ENCODE data around the gene C1QTNF3.

Gene C1QTNF3

GRCh38 chr5:34020726-34021125, 22.3 kb downstream of the C1QTNF3 start:
- no peak for TF ChIP-seq CTCF (IDR thresholded peaks at IDR 0.05; ENCODE audit: control extremely low read depth, extremely low read depth, low read depth, missing control alignments)
- CTCF ChIA-PET = interaction anchor here (1.4 to 1.6 kb wide), 4 partner anchors 10 to 50 kb away, joined by 3 to 5 read pairs (median 4); partner anchors contain the start of gene AMACR
- no peak for DNase-seq (ENCODE audit: extremely low spot score)
- POLR2A ChIA-PET = no interaction called here

DNA sequence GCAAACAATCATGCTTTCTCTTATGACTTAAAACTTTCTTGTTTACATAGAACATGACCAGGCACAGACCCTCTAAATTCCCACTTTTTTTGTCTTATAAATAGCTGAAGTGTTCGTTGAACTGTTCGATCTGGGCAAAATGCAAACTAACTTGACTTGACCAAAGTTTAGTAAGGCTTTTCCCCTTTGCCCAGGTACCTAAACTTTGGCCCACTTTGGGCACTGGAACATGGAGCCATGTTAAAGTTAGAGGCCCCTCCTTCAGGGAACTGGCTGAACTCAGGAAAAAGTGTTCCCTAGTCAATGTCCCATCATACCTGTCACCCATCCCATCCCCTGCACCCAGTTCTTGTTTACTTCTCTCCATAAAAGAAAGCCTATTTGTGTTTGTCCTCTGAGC, 25.8 kb downstream of the C1QTNF3 start:
- TF ChIP-seq CTCF (IDR thresholded peaks at IDR 0.05; ENCODE audit: control extremely low read depth, extremely low read depth, low read depth, missing control alignments) = no peak
- POLR2A ChIA-PET = no interaction called here
- no peak for DNase-seq (ENCODE audit: extremely low spot score)
- CTCF ChIA-PET = interaction anchor here (1.3 to 1.4 kb wide), 3 partner anchors 11 to 125 kb away, joined by 3 to 4 read pairs (median 3); partner anchors contain the start of gene ADAMTS12

GRCh38 chr5:34016750-34017149, 26.3 kb downstream of the C1QTNF3 start:
- CTCF ChIA-PET = interaction anchor here (0.6 to 1.4 kb wide), 3 partner anchors 12 to 125 kb away, joined by 3 read pairs; partner anchors contain the start of gene ADAMTS12

DNA sequence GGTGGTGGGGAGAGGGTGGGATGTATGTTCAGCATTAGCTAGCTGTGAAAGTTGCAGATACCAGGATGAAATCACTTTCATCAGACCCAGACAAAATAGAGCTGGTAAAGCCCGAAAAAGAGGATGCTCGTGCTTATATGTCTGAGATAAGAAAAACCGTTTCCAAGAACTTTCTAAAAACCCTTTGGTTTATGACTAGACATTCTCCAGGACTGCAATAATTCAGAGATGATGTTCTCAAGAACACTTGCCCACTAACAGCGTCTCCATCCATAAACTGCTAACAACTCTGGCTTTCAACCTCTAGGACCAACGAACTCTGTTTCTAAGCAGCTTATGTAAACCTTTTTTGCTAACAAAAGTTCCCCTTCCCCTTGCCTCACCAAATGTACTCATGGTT, 26.8 kb downstream of the C1QTNF3 start:
- TF ChIP-seq CTCF (IDR thresholded peaks at IDR 0.05; ENCODE audit: control extremely low read depth, extremely low read depth, low read depth, missing control alignments) = no peak
- POLR2A ChIA-PET = no interaction called here
- CTCF ChIA-PET = interaction anchor here (0.6 to 1.4 kb wide), 4 partner anchors 12 to 124 kb away, joined by 3 read pairs; partner anchors contain the start of gene ADAMTS12
- no peak for DNase-seq (ENCODE audit: extremely low spot score)

More at GRCh38 chr5:34016750-34017149, 26.3 kb downstream of the C1QTNF3 start:
- TF ChIP-seq CTCF (IDR thresholded peaks at IDR 0.05; ENCODE audit: control extremely low read depth, extremely low read depth, low read depth, missing control alignments) = no peak
- POLR2A ChIA-PET = no interaction called here
- DNase-seq (ENCODE audit: extremely low spot score) = no peak

DNA sequence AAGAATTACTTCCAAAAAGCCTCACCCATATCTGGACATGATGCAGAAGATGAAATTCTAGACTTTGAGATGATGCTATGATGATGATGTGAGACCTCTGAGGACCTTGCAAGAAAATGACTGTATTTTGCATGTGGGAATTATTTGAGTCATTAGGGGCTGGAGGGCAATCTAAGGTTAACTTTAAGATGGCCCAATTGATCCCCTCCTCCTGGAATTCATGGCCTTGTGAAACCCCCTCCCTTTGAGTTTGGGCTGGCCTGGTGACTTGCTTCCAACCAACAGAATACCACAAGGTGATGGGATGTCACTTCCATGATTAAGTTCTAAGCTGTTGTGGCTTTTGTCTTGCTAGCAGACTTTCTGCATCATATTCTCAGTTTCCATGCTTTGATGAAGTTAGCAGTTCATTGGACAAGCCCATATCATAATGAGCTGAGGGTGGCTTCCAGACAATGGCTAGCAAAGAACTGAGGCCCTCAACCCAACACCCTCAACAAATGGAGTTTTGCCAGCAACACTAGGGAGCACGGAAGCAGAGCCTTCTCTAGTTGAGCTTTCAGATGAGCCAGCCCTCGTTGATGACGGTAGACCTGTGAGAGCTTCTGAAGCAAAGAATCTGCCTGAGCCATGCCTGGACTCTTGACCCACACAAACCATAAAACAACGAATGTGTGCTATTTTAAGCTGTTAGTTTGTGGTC, 27.7 kb downstream of the C1QTNF3 start:
- CTCF ChIA-PET = interaction anchor here (1.1 to 1.2 kb wide), 2 partner anchors 11 to 80 kb away, joined by 3 read pairs; no protein-coding TSS in a partner anchor
- TF ChIP-seq CTCF (IDR thresholded peaks at IDR 0.05; ENCODE audit: control extremely low read depth, extremely low read depth, low read depth, missing control alignments) = no peak
- POLR2A ChIA-PET = no interaction called here
- no peak for DNase-seq (ENCODE audit: extremely low spot score)

DNA sequence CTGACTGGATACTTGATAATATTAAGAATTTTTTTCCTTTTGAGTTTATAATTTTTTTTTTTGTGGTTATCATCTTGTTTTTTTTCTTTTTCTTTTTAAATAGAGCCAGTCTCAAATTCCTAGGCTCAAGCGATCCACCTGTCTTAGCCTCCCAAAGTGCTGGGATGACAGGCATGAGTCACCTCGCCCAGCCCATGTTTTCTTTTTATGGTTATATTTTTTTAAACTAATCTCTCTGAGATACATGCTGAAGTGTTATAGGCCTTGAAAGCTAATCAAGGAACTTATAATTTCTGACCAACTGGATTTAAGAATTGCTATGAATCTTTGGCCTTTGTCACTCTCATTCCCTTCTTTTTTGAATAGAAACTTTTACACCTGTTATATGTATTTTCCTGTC, 28.4 kb downstream of the C1QTNF3 start:
- no peak for DNase-seq (ENCODE audit: extremely low spot score)
- POLR2A ChIA-PET = no interaction called here
- CTCF ChIA-PET = interaction anchor here (1.2 kb wide), 1 partner anchor 10 kb away, joined by 3 read pairs; no protein-coding TSS in a partner anchor

More for the DNA sequence above, 28.4 kb downstream of the C1QTNF3 start:
- no peak for TF ChIP-seq CTCF (IDR thresholded peaks at IDR 0.05; ENCODE audit: control extremely low read depth, extremely low read depth, low read depth, missing control alignments)

Data from GM10248 (cell line).